Upper lobe of left lung (tissue), 6 donors: ENCODE results near the gene PLEKHG7. TPM values are rescaled to one million over a fixed set of nuclear protein-coding genes. Genes with fewer than 3 reads are reported as not detected.

Experiments
- ATAC-seq, 2 donors: fragments of 200-7000 bp; cut with Tn5 transposase; one replicate each; pipeline ENCODE4 v1.9.1; 2022; ENCODE audit warnings: mild to moderate bottlenecking in 2 of 2, moderate library complexity in 2 of 2; ENCODE audit not compliant: low FRiP score in 2 of 2
- DNase-seq, 2 donors: peaks; one replicate each; pipeline ENCODE4 v3.0.0-alpha.2; 2019 to 2020
- H3K27ac ChIP-seq, 4 donors: fragments of 200-600 bp; sonication (generic); one replicate each; pipeline ENCODE4 v1.5.1; 2016 to 2019
- H3K27me3 ChIP-seq, 4 donors: fragments of 200-600 bp; sonication (generic); one replicate each; pipeline ENCODE4 v1.5.1; 2017 to 2019
- H3K36me3 ChIP-seq, 4 donors: fragments of 200-600 bp; sonication (generic); one replicate each; pipeline ENCODE4 v1.5.1; 2016 to 2019
- H3K4me1 ChIP-seq, 4 donors: fragments of 200-600 bp; sonication (generic); one replicate each; pipeline ENCODE4 v1.5.1; 2018 to 2019
- H3K4me3 ChIP-seq, 4 donors: fragments of 200-600 bp; sonication (generic); one replicate each; pipeline ENCODE4 v1.5.1; 2017 to 2019; ENCODE audit warnings: mild to moderate bottlenecking in 2 of 4, moderate library complexity in 1 of 4
- H3K9me3 ChIP-seq, 4 donors: fragments of 200-600 bp; sonication (generic); one replicate each; pipeline ENCODE4 v1.5.1; 2018 to 2019
- CTCF ChIP-seq, 6 experiments: fragments of 450-650 bp in 4 of 6; fragments of 200-600 bp in 2 of 6; sonication (generic) in 2 of 6; IDR thresholded peaks; one replicate each; pipeline ENCODE4 v1.5.1; 2016 to 2019; ENCODE audit warnings: antibody characterized with exemption in 6 of 6
- EP300 ChIP-seq, 4 donors: sonication (generic); formaldehyde crosslinking; IDR thresholded peaks; one replicate each; pipeline ENCODE4 v1.5.1; 2017; ENCODE audit warnings: antibody characterized with exemption in 4 of 4, control low read depth in 2 of 4
- POLR2A ChIP-seq, 4 donors: fragments of 450-650 bp; IDR thresholded peaks; one replicate each; pipeline ENCODE4 v1.5.1; 2016 to 2017; ENCODE audit warnings: antibody characterized with exemption in 4 of 4, mild to moderate bottlenecking in 2 of 4
- POLR2AphosphoS5 ChIP-seq, 2 donors: sonication (generic); formaldehyde crosslinking; IDR thresholded peaks; one replicate each; pipeline ENCODE4 v1.5.1; 2017; ENCODE audit warnings: antibody characterized with exemption in 2 of 2
- WGBS, 2 donors: methylation state at CpG; one replicate each; pipeline ENCODE4 v1.1.5; 2017 to 2018; 5-methylcytosine and 5-hydroxymethylcytosine counted together
- total RNA-seq, 6 donors: library from RNA; depleted of rRNA in 4 of 6; stranded (reverse); fragments of >200 nt in 4 of 6; gene quantifications; one replicate each; pipeline versions ENCODE4 v1.1.0 to v1.2.1, GENCODE V29; 2016 to 2021
- donor health status: DM: no; HTN: no; CAD: no; lungs with moderate emphysema.
- donor health status: DM: no; HTN: yes; CAD: no; lungs with severe emphysema.

PLEKHG7 gene
- total RNA-seq, 6 donors from 2014 or later: 0.91 to 15.9 (median 2.0) TPM; not detected in 1

GRCh38 chr12:92796650-92797049, 93.9 kb downstream of the PLEKHG7 start:
- no peaks in the 10 kb centered on the region for H3K27me3 ChIP-seq
- H3K9me3 ChIP-seq: no peaks in the 10 kb centered on the region
- no peak for DNase-seq
- H3K36me3 ChIP-seq: peaks cover 0 to 51% (median 7%) of the 10 kb centered on the region in 4 donors
- no peak overlapping the region for H3K27ac ChIP-seq
- TF ChIP-seq POLR2A (IDR thresholded peaks at IDR 0.05): no peak
- no peak for TF ChIP-seq CTCF (IDR thresholded peaks at IDR 0.05)
- TF ChIP-seq POLR2AphosphoS5 (IDR thresholded peaks at IDR 0.05): no peak
- no peak for TF ChIP-seq EP300 (IDR thresholded peaks at IDR 0.05)
- no peaks in the 10 kb centered on the region for H3K4me1 ChIP-seq
- no peak overlapping the region for H3K4me3 ChIP-seq
- ATAC-seq: no peak

- Histone ChIP-seq H3K27me3 (no peaks in the 10 kb centered on the region), H3K27ac (no peak overlapping the region), H3K4me1 (no peaks in the 10 kb centered on the region), H3K36me3 (peaks cover 0 to 68% (median 10%) of the 10 kb centered on the region in 4 donors), H3K4me3 (no peak overlapping the region), H3K9me3 (no peaks in the 10 kb centered on the region)
- TF ChIP-seq CTCF (IDR thresholded peaks at IDR 0.05) (no peak), POLR2AphosphoS5 (IDR thresholded peaks at IDR 0.05) (no peak), EP300 (IDR thresholded peaks at IDR 0.05) (no peak), POLR2A (IDR thresholded peaks at IDR 0.05) (no peak)
- DNase-seq: no peak
- ATAC-seq: no peak
- WGBS, 2 donors: 82 to 85% methylated on average over 3 of the region's 3 CpGs
Measured at GRCh38 chr12:92802906-92803305, 100.1 kb downstream of the PLEKHG7 start.

GRCh38 chr12:92803903-92804302, 101.1 kb downstream of the PLEKHG7 start:
- no peaks in the 10 kb centered on the region for H3K4me1 ChIP-seq
- TF ChIP-seq CTCF (IDR thresholded peaks at IDR 0.05) (no peak), POLR2A (IDR thresholded peaks at IDR 0.05) (no peak), EP300 (IDR thresholded peaks at IDR 0.05) (no peak), POLR2AphosphoS5 (IDR thresholded peaks at IDR 0.05) (no peak)
- no peak for DNase-seq
- H3K4me3 ChIP-seq: no peak overlapping the region
- peaks cover 0 to 66% (median 13%) of the 10 kb centered on the region in 4 donors for H3K36me3 ChIP-seq
- WGBS, 2 donors: 93 to 100% methylated on average over 1 of the region's 1 CpG
- no peaks in the 10 kb centered on the region for H3K27me3 ChIP-seq
- no peaks in the 10 kb centered on the region for H3K9me3 ChIP-seq
- no peak for ATAC-seq
- H3K27ac ChIP-seq: no peak overlapping the region

GRCh38 chr12:92810370-92810769, 107.6 kb downstream of the PLEKHG7 start:
- DNase-seq: no peak
- 91 to 92% methylated on average over 4 of the region's 4 CpGs for WGBS, 2 donors
- Histone ChIP-seq H3K36me3 (peaks cover 3 to 64% (median 7%) of the 10 kb centered on the region in 4 donors), H3K4me1 (no peaks in the 10 kb centered on the region), H3K4me3 (no peak overlapping the region), H3K27me3 (no peaks in the 10 kb centered on the region), H3K9me3 (no peaks in the 10 kb centered on the region), H3K27ac (no peak overlapping the region)
- no peak for TF ChIP-seq CTCF (IDR thresholded peaks at IDR 0.05)
- TF ChIP-seq POLR2AphosphoS5 (IDR thresholded peaks at IDR 0.05): no peak
- TF ChIP-seq EP300 (IDR thresholded peaks at IDR 0.05): no peak
- TF ChIP-seq POLR2A (IDR thresholded peaks at IDR 0.05): no peak
- ATAC-seq: no peak

- H3K9me3 ChIP-seq: no peaks in the 10 kb centered on the region
- H3K4me3 ChIP-seq: no peak overlapping the region
- TF ChIP-seq POLR2A (IDR thresholded peaks at IDR 0.05) (no peak), CTCF (IDR thresholded peaks at IDR 0.05) (no peak), EP300 (IDR thresholded peaks at IDR 0.05) (no peak), POLR2AphosphoS5 (IDR thresholded peaks at IDR 0.05) (no peak)
- ATAC-seq (no peak), DNase-seq (no peak)
- H3K27ac ChIP-seq: no peak overlapping the region
- WGBS, 2 donors: 93 to 96% methylated on average over 2 of the region's 2 CpGs
- no peaks in the 10 kb centered on the region for H3K4me1 ChIP-seq
- no peaks in the 10 kb centered on the region for H3K27me3 ChIP-seq
- H3K36me3 ChIP-seq: peaks cover 0 to 56% (median 8%) of the 10 kb centered on the region in 4 donors
Measured at GRCh38 chr12:92814584-92814983, 111.8 kb downstream of the PLEKHG7 start.
